NT2/D1 (cell line): ENCODE data around the gene CSTF3.

ENCODE experiments used
- DNase-seq: peaks from one replicate; pipeline ENCODE4 v3.0.0-alpha.2; 2011; ENCODE audit warnings: low read depth, low spot score
- H3K27me3 ChIP-seq: 2 replicates; pipeline ENCODE4 v1.6.0; 2011; ENCODE audit warnings: mild to moderate bottlenecking; ENCODE audit not compliant: insufficient read length, insufficient read depth
- H3K36me3 ChIP-seq: 2 replicates; pipeline ENCODE4 v1.6.1; 2011; ENCODE audit warnings: mild to moderate bottlenecking, low read length, mixed read lengths; ENCODE audit not compliant: insufficient read depth, insufficient read length
- H3K4me1 ChIP-seq: 2 replicates; pipeline ENCODE4 v1.5.1; 2011; ENCODE audit not compliant: insufficient read depth, insufficient read length
- H3K4me3 ChIP-seq: 2 replicates; pipeline ENCODE4 v1.5.1; 2011; ENCODE audit warnings: low read depth; ENCODE audit not compliant: insufficient read length
- H3K9ac ChIP-seq: 2 replicates; pipeline ENCODE4 v1.6.0; 2011; ENCODE audit warnings: low read depth; ENCODE audit not compliant: insufficient read length
- H3K9me3 ChIP-seq: 2 replicates; pipeline ENCODE4 v1.5.1; 2011; ENCODE audit warnings: mild to moderate bottlenecking, low read length; ENCODE audit not compliant: insufficient read depth
- SUZ12 ChIP-seq: IDR thresholded peaks from 2 replicates; pipeline ENCODE4 v1.6.1; 2011; ENCODE audit not compliant: insufficient read length, insufficient read depth; ENCODE audit errors: extremely low read depth
- YY1 ChIP-seq: IDR thresholded peaks from 2 replicates; pipeline ENCODE4 v1.6.1; 2011; ENCODE audit not compliant: insufficient read length, insufficient read depth
- ZNF274 ChIP-seq: IDR thresholded peaks from 2 replicates; pipeline ENCODE4 v1.6.1; 2011; ENCODE audit warnings: mild to moderate bottlenecking, low read depth, low read length

Gene CSTF3

GRCh38 chr11:33109294-33109895 lies 51.9 kb downstream of the CSTF3 start:
- Histone ChIP-seq H3K27me3 (no peaks in the 10 kb centered on the region), H3K4me1 (no peaks in the 10 kb centered on the region), H3K36me3 (peaks cover 13% of the 10 kb centered on the region), H3K9me3 (no peaks in the 10 kb centered on the region), H3K9ac (no peak overlapping the region), H3K4me3 (no peak overlapping the region)
- TF ChIP-seq SUZ12 (no peak), YY1 (no peak), ZNF274 (no peak)
- DNase-seq: no peak

- TF ChIP-seq ZNF274 (no peak), YY1 (no peak), SUZ12 (no peak)
- Histone ChIP-seq H3K27me3 (no peaks in the 10 kb centered on the region), H3K9me3 (no peaks in the 10 kb centered on the region), H3K4me1 (no peaks in the 10 kb centered on the region), H3K4me3 (no peak overlapping the region), H3K9ac (no peak overlapping the region), H3K36me3 (peaks cover 44% of the 10 kb centered on the region)
- no peak for DNase-seq
Observed at GRCh38 chr11:33103836-33104235, 57.4 kb downstream of the CSTF3 start.

- peaks cover 62% of the 10 kb centered on the region for H3K36me3 ChIP-seq
- no peaks in the 10 kb centered on the region for H3K27me3 ChIP-seq
- H3K4me3 ChIP-seq: no peak overlapping the region
- DNase-seq: no peak
- H3K9ac ChIP-seq: no peak overlapping the region
- TF ChIP-seq ZNF274: no peak
- no peak for TF ChIP-seq SUZ12
- no peak for TF ChIP-seq YY1
- no peaks in the 10 kb centered on the region for H3K9me3 ChIP-seq
- H3K4me1 ChIP-seq: no peaks in the 10 kb centered on the region
Observed at GRCh38 chr11:33094157-33094556, 67.1 kb downstream of the CSTF3 start.

GRCh38 chr11:33089776-33090175 lies 71.5 kb downstream of the CSTF3 start:
- TF ChIP-seq ZNF274: no peak
- no peak for TF ChIP-seq SUZ12
- no peak for TF ChIP-seq YY1
- no peak overlapping the region for H3K4me3 ChIP-seq
- no peaks in the 10 kb centered on the region for H3K4me1 ChIP-seq
- H3K36me3 ChIP-seq: peaks cover 66% of the 10 kb centered on the region
- H3K27me3 ChIP-seq: no peaks in the 10 kb centered on the region
- no peaks in the 10 kb centered on the region for H3K9me3 ChIP-seq
- H3K9ac ChIP-seq: no peak overlapping the region
- DNase-seq: no peak

GRCh38 chr11:33086017-33086416 lies 75.3 kb downstream of the CSTF3 start:
- no peaks in the 10 kb centered on the region for H3K4me1 ChIP-seq
- H3K4me3 ChIP-seq: no peak overlapping the region
- H3K27me3 ChIP-seq: no peaks in the 10 kb centered on the region
- peaks cover 74% of the 10 kb centered on the region for H3K36me3 ChIP-seq
- no peak for TF ChIP-seq ZNF274
- TF ChIP-seq SUZ12: no peak
- no peak for TF ChIP-seq YY1
- H3K9me3 ChIP-seq: no peaks in the 10 kb centered on the region
- H3K9ac ChIP-seq: no peak overlapping the region
- DNase-seq: no peak

GRCh38 chr11:33083918-33084317 lies 77.4 kb downstream of the CSTF3 start:
- H3K4me1 ChIP-seq: no peaks in the 10 kb centered on the region
- no peaks in the 10 kb centered on the region for H3K27me3 ChIP-seq
- no peaks in the 10 kb centered on the region for H3K9me3 ChIP-seq
- no peak for DNase-seq
- no peak overlapping the region for H3K4me3 ChIP-seq
- H3K36me3 ChIP-seq: peaks cover 57% of the 10 kb centered on the region
- TF ChIP-seq ZNF274 (no peak), SUZ12 (no peak), YY1 (no peak)
- no peak overlapping the region for H3K9ac ChIP-seq

- Histone ChIP-seq H3K9ac (no peak overlapping the region), H3K36me3 (peaks cover 66% of the 10 kb centered on the region), H3K9me3 (no peaks in the 10 kb centered on the region; the same call in 1 of the 2 replicates), H3K27me3 (no peaks in the 10 kb centered on the region), H3K4me1 (peaks cover 4% of the 10 kb centered on the region), H3K4me3 (no peak overlapping the region)
- TF ChIP-seq SUZ12: no peak
- no peak for TF ChIP-seq YY1
- no peak for TF ChIP-seq ZNF274
- no peak for DNase-seq
Observed at GRCh38 chr11:33072465-33072864, 88.8 kb downstream of the CSTF3 start.
